IPS DF 4.7 (cell line): ENCODE measurements around the gene KNDC1.
"Not testable (repeated sequence)": the region's sequence is repeated elsewhere in the genome, so short reads cannot be mapped to it uniquely, and the experiment has no call there.

ENCODE experiments used
- DNase-seq: peaks from one replicate; pipeline ENCODE4 v3.0.0-alpha.2; 2013; ENCODE audit warnings: low spot score; ENCODE audit errors: extremely low read depth

The KNDC1 gene

GRCh38 chr10:133218891-133219290 is 58.9 kb downstream of the KNDC1 start:
- no peak for DNase-seq

GRCh38 chr10:133219782-133220181 is 59.8 kb downstream of the KNDC1 start:
- no peak for DNase-seq

- DNase-seq = no peak
These were observed 61.3 kb downstream of the KNDC1 start for GRCh38 chr10:133221331-133221730.

- not testable (repeated sequence) for DNase-seq
These were observed 61.7 kb downstream of the KNDC1 start for GRCh38 chr10:133221756-133222155.

GRCh38 chr10:133224076-133224475 is 64.1 kb downstream of the KNDC1 start:
- DNase-seq = no peak

GRCh38 chr10:133224756-133225372 is 64.8 kb downstream of the KNDC1 start:
- DNase-seq = no peak

GRCh38 chr10:133225707-133226191 is 65.7 kb downstream of the KNDC1 start:
- DNase-seq = no peak

GRCh38 chr10:133226251-133226808 is 66.3 kb downstream of the KNDC1 start:
- DNase-seq = no peak

GRCh38 chr10:133227256-133227655 is 67.2 kb downstream of the KNDC1 start:
- no peak for DNase-seq

GRCh38 chr10:133229265-133230043 is 69.4 kb downstream of the KNDC1 start:
- DNase-seq = no peak

- no peak for DNase-seq
These were observed 70.0 kb downstream of the KNDC1 start, which contains the start of gene UTF1 for GRCh38 chr10:133230044-133230361. Gene UTF1 (plus strand): TSS chr10:133230217. CDS start chr10:133230289, 72 bp downstream.

- no peak for DNase-seq
These were observed 70.6 kb downstream of the KNDC1 start for GRCh38 chr10:133230387-133231195.

- no peak for DNase-seq
These were observed 71.4 kb downstream of the KNDC1 start for GRCh38 chr10:133231244-133231945.

- DNase-seq = no peak
These were observed 72.0 kb downstream of the KNDC1 start for GRCh38 chr10:133231946-133232574.

- DNase-seq = not testable (repeated sequence)
These were observed 74.8 kb downstream of the KNDC1 start for GRCh38 chr10:133234796-133235195.

GRCh38 chr10:133235265-133235855 is 75.3 kb downstream of the KNDC1 start:
- no peak for DNase-seq

- no peak for DNase-seq
These were observed 75.9 kb downstream of the KNDC1 start for GRCh38 chr10:133235932-133236331.

GRCh38 chr10:133236401-133237240 is 76.6 kb downstream of the KNDC1 start:
- no peak for DNase-seq

- no peak for DNase-seq
These were observed 77.2 kb downstream of the KNDC1 start for GRCh38 chr10:133237241-133237587.
